ENCODE measurements around the gene MYD88.

DNA sequence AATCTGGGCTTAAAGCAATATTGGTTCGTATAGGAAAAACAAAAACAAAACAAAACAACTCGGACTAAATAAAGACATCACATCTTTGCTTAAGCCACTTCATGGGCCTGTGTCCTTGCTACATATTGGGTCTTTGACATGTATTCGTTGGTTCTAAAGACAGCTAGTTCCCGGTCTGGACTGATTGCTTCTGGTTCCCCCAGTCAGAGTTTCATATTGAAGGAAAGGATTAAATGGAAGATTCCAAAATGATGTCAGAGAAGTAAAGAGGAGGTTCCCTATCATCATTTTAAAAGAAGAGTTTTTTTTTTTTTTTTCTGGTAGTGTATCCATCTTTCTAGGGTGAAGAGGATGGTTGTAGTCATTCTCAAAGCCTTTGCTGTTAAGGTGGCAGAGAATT, 29.1 kb downstream of the MYD88 start:
- TF ChIP-seq, protein P1, sequence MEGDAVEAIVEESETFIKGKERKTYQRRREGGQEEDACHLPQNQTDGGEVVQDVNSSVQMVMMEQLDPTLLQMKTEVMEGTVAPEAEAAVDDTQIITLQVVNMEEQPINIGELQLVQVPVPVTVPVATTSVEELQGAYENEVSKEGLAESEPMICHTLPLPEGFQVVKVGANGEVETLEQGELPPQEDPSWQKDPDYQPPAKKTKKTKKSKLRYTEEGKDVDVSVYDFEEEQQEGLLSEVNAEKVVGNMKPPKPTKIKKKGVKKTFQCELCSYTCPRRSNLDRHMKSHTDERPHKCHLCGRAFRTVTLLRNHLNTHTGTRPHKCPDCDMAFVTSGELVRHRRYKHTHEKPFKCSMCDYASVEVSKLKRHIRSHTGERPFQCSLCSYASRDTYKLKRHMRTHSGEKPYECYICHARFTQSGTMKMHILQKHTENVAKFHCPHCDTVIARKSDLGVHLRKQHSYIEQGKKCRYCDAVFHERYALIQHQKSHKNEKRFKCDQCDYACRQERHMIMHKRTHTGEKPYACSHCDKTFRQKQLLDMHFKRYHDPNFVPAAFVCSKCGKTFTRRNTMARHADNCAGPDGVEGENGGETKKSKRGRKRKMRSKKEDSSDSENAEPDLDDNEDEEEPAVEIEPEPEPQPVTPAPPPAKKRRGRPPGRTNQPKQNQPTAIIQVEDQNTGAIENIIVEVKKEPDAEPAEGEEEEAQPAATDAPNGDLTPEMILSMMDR (IDR thresholded peaks at IDR 0.05; ENCODE audit: poor library complexity, severe bottlenecking), result no peak
- TF ChIP-seq EZH2 (IDR thresholded peaks at IDR 0.05; ENCODE audit: borderline replicate concordance, insufficient read depth, low read length, poor library complexity, severe bottlenecking), result no peak
- TF ChIP-seq EP300 (conservative IDR thresholded peaks at IDR 0.05; ENCODE audit: poor library complexity, severe bottlenecking), result no peak
- TF ChIP-seq, protein P2, sequence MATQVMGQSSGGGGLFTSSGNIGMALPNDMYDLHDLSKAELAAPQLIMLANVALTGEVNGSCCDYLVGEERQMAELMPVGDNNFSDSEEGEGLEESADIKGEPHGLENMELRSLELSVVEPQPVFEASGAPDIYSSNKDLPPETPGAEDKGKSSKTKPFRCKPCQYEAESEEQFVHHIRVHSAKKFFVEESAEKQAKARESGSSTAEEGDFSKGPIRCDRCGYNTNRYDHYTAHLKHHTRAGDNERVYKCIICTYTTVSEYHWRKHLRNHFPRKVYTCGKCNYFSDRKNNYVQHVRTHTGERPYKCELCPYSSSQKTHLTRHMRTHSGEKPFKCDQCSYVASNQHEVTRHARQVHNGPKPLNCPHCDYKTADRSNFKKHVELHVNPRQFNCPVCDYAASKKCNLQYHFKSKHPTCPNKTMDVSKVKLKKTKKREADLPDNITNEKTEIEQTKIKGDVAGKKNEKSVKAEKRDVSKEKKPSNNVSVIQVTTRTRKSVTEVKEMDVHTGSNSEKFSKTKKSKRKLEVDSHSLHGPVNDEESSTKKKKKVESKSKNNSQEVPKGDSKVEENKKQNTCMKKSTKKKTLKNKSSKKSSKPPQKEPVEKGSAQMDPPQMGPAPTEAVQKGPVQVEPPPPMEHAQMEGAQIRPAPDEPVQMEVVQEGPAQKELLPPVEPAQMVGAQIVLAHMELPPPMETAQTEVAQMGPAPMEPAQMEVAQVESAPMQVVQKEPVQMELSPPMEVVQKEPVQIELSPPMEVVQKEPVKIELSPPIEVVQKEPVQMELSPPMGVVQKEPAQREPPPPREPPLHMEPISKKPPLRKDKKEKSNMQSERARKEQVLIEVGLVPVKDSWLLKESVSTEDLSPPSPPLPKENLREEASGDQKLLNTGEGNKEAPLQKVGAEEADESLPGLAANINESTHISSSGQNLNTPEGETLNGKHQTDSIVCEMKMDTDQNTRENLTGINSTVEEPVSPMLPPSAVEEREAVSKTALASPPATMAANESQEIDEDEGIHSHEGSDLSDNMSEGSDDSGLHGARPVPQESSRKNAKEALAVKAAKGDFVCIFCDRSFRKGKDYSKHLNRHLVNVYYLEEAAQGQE (IDR thresholded peaks at IDR 0.05; ENCODE audit: borderline replicate concordance), result no peak
- no peak for TF ChIP-seq TAF1 (IDR thresholded peaks at IDR 0.05; ENCODE audit: low read depth)
- TF ChIP-seq POLR2AphosphoS5 (IDR thresholded peaks at IDR 0.05), result no peak
- no peak for TF ChIP-seq RAD21 (conservative IDR thresholded peaks at IDR 0.05)

Measured in neural cell (in vitro differentiated cells).